RCC 7860 (cell line): ENCODE data around the gene RER1.
A peak's percentile ranks its signal among the peaks of the same experiment; 100 is the strongest.

Source experiments
- DNase-seq: peaks from one replicate; pipeline ENCODE4 v3.0.0-alpha.2; 2015; ENCODE audit warnings: low spot score
- FAIRE-seq: peaks from 2 replicates; lab custom pipeline; 2012; peaks lifted over from hg19 to GRCh38; lab: Jason Lieb, UNC

The RER1 gene

DNA sequence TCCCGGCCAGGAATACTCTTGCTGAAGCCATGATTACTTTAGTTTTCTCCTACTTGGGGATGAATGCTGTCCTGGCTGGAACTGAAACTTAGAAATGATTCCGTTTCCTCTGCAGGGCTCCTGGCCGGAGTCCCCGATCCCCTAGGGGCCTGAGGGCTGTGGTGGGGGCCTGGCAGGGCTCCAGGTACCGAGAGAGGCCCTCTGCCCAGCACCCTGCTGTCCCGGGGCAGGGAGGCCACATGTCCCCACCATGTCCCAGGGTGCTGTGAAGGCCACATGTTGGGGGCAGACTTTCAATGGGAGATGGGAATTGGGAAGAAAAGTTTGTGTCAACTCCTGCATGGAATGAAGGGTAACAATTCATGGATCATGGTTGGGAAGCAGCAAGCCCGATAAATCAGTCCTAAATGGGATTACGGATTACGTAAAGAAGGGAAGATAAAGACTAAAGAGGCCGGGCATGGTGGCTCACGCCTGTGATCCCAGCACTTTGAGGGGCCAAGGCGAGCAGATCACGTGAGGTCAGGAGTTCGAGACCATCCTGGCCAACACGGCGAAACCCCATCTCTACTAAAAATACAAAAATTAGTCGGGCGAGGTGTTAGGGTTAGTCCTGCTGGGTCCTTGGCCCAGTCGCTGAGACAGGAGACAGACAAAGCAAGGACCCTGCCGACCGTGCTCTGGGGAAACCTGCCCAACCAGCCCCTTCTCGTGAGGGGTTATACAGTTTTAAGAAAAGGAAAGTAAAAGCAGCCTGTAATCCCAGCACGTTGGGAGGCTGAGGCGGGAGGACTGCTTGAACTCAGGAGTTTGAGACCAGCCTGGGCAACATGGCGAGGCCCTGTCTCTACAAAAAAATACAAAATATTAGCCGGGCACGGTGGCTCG, 37.8 kb upstream of the RER1 start:
- DNase-seq (no peak), FAIRE-seq (no peak)

DNA sequence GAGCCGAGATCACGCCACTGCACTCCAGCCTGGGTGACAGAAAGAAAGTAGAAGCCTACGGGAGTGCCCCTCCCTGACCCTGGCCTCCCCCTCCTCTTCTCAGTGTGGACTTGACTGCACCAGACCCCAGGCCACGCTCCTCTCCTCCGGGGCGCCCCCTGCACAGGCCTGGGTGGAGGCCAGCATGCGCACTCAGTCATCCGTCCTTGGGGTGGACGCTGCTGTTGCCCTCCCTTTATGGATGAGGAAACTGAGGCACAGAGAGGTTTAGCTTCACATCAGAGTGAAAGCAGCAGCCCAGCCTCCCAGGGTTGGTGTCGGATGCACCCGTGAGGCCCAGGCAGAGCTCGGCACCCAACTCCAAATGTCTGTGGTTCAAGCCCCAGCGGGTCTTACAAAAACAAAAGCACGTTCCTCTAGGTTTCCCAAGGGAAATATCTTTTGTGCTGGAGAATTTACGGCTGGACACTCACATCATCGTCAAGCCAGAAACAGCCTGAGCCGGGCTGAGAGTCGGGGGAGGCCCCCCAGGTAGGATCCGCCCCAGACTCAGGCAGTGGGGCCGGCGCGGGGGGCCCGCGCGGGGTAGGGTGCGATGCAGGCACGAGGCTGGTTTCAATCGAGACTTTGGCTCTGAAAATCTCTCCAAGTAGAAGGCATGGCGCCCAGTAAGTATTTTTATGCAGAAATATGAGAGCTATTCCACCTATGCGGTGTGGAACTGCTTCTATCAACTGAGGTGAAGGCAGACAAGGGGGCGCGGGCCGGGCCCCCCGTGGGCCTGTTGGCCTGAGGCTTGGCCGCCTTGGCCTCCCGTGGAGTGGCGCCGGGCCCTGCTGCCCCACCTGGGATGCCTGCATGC, 36.9 kb upstream of the RER1 start:
- FAIRE-seq (no peak), DNase-seq (no peak)

DNA sequence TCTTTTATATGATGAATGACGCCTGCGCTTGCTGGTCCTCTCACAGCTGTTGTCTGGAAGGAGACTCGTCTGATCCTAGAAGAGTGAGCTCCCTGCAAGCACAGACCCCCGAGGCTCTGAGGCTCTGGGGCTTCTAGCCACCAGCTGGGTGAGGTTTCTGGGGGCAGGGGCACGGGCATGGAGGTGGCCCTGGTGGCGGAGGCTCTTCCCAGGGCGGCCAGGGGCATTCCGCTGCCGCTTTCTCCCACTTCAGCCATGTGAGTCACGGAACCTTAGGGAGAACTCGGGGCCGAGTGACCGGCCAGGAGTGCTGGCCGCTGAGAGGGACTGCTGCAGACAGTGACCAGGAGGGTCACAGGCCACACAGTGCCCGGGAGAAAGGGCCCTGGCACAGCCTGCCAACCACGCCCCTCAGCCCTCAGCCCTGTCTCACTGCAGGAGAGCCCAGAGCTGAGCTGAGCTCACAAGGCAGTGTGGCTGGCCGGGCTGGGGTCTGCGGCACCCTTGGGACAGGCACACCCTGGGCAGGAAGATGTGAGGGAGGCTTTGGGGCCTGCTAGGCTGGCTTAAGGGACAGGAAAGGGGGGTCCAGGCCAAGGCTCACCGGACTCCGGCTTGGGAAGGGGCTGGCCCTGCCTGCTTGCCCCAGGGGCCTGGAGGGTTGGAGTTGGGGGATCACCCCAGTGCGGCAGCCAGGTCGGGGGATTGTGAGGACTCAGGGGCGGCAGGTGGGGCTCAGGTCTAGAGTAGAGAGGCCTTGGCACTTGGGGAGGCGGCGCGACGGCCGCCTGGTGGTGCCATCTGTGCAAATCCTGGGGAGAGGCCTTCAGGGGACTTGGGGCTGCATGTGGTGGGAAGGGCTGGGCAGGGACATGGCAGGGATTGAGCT, 36.0 kb upstream of the RER1 start:
- no peak for DNase-seq
- FAIRE-seq: no peak

DNA sequence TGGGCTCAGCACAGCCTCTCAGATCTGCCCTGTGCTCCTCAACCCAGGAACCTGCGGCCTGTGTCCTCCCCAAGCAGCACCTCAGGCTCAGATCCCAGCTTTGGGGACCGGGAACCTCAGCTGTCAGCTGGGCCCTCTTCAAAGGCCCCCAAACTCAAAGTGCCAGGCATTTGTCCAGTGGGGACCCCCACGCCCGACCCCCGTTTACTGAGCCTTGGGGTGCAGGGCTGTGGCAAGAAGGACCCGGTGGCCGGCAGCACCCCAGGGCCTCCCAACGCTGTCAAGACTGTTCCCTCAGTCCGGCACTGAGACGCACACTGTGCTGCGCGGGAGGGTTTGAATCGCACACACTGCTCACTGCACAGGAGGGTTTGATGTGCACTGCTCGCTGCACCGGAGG, 35.2 kb upstream of the RER1 start:
- DNase-seq (no peak), FAIRE-seq (no peak)

DNA sequence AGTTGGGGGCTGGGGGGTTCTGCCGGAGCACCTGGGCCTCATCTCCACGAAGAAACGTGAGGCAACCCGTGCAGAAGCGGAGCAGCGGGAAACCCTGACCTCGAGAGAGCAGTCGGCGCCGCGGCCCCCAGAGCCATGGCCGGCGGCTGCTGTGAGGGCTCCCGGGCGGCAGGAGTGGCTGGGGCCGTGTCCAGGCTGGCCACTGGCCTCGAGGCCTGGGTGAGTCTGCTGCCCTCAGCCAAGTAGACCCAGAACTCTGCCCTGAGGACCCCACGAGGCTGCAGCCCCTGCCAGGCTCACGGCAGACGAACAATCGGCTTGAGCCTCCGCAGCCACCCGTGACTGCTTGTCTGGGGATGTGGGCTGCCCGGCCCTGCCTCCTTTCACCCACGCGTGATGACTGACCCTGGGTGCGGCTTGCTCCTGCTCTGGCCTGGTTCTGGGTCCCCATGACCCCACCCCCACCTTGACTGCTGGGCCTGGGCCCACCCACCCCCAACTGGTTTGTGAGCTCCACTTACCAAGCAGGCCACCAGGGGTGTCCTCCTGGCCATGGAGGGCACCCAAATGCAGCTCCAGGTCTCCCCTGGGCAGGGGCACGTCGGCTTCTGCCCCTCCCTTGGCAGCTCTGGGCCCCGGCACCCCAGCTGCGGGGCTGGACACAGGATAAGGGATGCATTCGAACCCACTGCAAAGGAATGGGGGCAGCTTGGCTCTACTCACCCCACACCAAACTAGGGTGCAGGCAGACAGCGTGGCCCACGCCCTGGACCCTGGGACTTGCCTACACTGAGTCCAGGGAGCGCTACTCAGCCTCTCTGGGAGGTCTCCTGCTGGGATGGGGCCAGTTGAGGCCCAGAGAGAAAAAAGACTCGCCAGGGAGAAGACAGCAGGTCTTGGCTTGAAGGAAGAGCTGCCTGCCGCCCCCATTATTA, 34.5 kb upstream of the RER1 start:
- FAIRE-seq (no peak), DNase-seq (no peak)

DNA sequence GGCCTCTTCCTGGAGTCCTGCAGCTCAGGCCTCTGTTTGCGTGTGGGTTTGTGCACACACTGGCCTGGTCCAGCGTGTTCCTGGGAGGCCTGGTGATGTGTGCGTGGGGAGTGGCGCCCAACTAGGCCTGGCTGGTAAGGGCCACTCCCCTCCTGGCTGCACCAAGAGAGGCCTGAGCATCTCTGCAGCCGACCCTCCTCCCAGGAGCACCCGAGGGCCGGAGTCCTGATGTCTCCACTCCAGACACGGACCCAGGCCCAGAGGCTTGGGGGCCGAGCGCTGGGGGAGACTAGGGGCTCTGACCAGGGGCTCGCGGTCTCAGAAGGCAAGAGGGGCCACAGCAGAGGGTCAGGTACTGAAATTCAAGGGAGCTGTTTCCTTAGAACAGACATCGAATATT, 33.6 kb upstream of the RER1 start:
- FAIRE-seq (no peak), DNase-seq (no peak)

DNA sequence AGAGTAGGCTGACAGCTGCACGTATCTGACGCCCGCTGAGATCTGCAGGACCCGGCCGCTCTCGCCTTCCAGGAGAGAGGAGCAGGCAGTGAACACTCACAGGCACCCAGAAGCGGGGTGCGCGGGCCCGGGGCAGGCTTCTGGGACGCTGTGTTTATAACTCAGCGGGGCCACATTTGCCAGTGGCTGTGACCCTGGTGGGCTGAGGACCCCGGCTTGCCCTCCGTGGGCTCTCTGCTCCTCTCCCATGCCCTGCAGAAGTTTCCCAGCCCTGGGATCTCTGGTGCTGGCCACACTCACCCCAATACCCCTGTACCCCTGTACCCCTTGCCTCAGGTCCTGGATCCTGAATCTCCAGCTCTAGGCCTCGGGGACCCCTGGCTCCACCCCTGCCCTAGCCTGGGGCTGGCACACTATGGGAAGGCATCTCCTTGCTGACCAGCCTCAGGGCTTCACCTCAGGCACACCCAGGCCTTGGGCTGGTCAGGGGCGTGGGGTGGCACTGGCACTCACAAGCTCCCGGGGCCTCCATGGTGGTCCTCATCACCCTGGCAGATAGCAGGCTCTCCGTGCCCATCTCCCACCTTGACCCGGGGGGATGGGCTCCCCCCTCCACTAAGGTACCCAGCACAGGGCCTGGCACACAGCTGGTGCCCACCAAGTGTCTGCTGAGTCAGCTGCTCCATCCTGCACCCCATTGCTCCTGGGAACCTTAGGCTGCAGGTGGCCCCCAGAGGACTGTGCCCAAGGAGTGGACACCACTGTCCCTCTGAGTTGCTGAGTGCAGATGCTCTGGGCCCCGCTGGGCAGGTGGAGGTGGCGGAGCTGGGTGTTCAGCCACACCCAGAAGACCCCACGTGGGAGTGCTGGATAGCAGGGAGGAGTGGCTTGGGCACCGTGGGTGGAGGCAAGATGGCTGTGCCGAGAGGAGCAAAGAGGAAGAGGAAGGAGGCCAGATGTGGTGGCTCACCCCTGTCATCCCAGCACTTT, 32.7 kb upstream of the RER1 start:
- DNase-seq (no peak), FAIRE-seq (no peak)

DNA sequence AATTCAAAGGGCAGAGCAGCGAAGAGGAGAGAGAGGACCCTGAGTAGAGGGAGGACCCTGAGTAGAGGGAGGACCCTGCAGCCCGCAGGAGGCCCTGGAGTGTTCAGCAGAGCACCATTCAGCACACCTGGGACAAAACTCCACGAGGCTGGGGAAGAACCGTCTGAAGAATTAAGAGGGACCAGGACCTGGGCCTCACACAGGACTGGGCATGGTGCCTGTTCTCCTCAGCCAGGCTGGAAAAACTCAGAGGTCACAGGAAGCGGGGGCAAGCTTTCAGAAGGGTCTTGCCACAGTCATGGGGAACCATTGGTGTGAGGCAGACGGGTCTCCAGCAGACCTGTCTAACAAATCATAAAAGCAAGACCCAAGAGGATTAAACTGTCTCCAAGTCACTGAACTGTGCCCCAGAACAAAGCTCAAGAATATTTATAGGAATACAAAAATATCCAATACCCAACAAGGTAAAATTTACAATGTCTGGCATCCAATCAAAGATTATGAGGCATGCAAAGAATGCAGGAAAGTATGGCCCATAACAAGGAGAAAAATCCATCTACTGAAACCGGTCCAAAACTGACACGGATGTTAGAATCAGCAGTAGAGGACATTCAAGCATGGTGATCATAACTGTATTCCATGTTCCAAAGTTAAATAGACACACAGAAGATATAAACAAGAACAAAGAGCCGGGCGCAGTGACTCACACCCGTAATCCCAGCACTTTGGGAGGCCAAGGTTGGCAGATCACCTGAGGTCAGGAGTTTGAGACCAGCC, 30.9 kb upstream of the RER1 start:
- no peak for FAIRE-seq
- no peak for DNase-seq

DNA sequence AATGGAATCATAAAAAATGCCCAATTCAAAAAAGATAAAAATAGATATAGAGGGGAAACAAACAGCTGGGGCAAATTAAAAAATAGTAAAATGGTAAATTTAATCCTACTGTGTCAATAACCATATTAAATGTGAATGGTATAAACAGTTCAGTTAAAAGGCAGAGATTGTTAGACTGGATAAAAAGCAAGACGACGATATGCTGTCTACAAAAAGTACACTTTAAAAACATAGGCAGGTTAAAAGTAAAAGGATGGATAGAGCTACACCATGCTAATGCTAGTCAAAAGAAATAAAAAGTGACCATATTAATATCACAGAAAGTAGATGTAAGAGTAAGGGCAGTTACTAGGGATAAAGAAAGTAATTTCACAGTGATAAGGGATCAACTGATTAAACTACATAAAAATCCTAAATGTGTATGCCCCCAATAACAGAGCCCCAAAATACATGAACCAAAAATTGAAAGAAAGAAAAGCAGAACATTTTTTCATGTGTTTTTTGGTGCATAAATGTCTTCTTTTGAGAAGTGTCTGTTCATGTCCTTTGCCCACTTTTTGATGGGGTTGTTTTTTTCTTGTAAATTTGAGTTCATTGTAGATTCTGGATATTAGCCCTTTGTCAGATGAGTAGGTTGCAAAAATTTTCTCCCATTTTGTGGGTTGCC, 27.7 kb upstream of the RER1 start:
- no peak for FAIRE-seq
- DNase-seq: no peak

DNA sequence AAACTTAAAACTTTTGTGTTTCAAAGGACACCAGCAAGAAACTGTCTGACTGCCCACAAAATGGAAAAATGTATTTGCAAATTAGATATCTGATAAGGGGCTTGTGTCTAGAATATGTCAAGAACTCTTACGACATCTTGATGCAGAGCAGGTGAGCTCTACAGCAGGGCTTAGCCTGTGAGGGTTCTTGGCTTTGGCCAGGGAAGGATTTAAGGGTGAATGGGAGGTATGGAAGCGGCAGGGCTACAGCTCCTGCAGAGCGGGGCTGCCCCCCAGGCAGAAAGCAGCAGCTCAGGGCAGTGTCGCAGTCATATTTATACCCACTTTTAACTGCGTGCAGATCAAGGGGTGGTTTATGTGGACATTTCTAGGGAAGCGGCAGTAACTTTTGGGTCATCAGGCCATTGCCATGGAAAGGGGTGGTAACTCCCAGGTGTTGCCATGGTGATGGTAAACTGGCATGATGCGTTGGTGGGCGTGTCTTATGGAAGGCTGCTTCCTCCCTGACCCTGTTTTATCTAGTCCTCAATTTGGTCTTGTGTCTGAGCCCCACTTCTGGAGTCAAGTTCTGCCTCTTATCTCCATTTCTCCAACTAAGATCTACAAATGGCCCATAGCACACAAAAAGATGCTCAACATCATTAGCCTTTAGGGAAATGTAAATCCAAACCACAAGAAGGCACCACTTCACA, 23.4 kb upstream of the RER1 start:
- DNase-seq: no peak

DNA sequence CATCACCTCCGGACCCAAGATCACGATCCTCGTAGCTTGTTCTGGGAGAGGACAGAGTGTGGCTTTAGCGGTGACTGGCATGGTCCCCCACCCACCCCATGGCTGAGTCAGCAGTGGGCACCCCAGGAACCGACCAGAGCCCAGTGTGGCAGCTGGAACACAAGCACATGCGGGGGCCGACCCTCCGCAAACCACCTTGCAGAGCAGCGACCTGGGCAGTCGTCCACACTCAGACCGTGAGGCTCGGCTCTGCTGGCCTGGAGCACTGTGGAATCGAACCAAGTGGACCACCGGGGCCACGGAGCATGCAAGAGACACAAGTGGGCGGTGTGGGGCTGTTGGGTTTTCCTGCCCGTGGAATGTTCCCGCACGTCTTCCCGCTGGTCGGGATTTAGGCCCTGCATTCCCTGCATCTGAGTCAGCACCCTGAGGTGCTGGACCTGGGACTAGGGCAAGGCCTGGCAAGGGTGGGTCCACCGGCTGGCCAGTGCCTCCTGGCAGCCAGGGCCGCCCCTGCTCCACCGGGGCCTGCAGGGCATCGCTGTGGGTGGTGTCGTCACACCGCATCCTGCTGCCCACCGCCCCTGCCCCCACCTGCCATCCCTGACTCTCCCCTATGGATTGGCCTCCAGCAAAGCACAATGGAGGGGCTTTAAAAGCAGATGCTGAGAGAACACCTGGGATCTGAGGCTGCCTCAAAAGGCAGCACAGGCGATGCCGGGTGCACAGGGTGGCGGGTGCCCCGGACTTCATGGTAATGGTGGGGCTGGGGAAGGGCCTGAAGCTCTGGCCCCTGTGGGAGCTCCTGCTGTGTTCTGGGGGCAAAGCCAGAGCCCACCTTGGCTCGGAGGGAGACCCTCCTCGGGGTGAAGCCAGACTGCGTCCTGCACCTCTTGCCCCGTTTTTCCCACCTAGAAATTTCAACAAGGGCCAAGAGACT, 18.8 kb upstream of the RER1 start:
- FAIRE-seq (no peak), DNase-seq (peak; percentile 18)

More for the DNA sequence above, 23.4 kb upstream of the RER1 start:
- no peak for FAIRE-seq

DNA sequence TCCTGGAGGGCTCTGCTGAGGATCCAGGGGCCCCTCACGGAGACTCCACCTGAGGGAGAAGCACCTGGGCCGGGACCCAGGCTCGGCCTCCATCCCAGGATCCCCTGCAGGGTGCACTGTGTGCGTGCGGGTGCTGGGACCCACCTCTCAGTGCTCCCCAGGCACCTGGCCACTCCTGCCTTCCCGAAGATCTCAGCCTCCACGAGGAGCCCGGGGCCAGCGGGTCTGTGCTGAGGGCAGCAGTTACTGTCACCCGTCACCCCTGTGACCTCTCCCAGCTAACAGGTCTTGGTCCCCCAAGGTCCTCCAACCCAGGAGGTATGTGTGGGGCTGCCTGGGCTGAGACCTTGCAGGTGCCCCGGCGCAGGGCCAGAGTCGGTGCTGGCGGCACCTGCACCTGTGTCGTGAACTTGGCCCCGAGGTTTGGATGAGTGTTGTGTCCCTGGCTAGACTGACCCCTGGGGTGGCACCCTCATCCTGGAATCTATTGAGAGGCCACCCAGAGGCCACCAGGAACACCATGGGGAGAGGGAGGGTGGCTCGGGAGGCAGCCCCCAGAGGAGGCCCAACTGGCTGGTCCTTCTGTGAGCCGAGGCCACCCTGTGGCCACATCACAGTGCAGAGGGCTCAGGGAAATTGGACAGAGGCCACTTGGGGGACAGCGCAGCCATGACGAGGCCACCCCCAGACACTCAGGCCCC, 17.9 kb upstream of the RER1 start:
- no peak for DNase-seq
- FAIRE-seq: no peak

DNA sequence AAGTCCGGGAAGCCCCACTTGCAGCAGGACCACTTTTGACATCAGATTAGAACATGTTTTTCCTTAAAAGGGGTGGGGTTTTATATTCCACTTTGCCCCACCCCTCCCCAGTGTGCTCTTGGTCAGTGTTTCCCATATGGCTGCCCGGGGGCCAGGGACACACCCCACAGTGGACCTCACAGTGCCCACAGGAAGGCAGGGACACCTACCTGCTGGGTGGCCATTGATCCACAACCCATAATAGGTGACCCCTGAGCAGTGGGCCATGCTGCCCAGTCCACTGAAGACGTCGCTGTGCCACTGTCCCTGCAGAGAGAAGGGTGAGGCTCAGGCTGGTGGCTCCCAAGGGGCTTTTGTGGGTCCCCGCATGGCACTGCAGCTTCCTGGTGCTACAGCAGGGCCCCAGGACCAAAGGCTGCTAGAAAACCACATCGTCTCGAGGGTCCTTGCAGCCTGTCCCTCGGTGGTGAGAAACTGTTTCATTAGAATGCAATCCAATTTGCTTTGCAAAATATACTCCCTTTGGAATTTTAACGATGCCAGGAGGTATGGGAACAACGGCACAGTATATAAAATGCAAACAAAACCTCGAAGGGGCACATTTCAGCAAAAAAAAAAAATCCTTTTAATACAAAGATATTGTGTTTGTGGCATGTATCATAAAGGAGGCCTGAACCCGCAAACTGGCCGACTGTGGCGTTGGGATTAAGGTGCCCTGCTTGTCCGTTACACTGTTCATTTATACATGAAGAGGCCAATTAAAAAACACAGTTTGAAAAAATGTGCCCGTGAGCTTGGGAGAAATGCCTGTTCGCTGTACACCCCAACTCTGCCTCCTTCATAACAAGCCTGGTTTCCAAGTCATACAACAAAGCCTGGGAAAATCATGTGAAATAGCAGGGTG, 17.1 kb upstream of the RER1 start:
- FAIRE-seq: no peak
- no peak for DNase-seq
